Stomach (tissue), 9 donors: ENCODE data around the gene BHLHA9. TPM values are rescaled to one million over a fixed set of nuclear protein-coding genes. Genes with fewer than 3 reads are reported as not detected.

Experiments
- DNase-seq, 2 donors: peaks; one replicate each; pipeline versions ENCODE4 v3.0.0 to v3.0.0-alpha.2; 2013 to 2019
- H3K27ac ChIP-seq, 5 donors: fragments of 200-600 bp in 4 of 5; sonication (generic) in 4 of 5; one replicate each; pipeline ENCODE4 v1.5.1; 2013 to 2019; ENCODE audit warnings: mild to moderate bottlenecking in 1 of 5, moderate library complexity in 1 of 5
- H3K27me3 ChIP-seq, 3 donors: fragments of 200-600 bp; sonication (generic); one replicate each; pipeline ENCODE4 v1.5.1; 2017 to 2019; ENCODE audit warnings: mixed run types in 1 of 3
- H3K36me3 ChIP-seq, 4 donors: fragments of 200-600 bp; sonication (generic); 1 replicate in 3 of 4; 2 replicates in 1 of 4; pipeline ENCODE4 v1.5.1; 2016 to 2019
- H3K4me1 ChIP-seq, 4 donors: fragments of 200-600 bp; sonication (generic); one replicate each; pipeline ENCODE4 v1.5.1; 2016 to 2019
- H3K4me3 ChIP-seq, 4 donors: fragments of 200-600 bp; sonication (generic) in 3 of 4; one replicate each; pipeline ENCODE4 v1.5.1; 2016 to 2019; ENCODE audit warnings: mild to moderate bottlenecking in 1 of 4
- H3K9me3 ChIP-seq, 4 donors: fragments of 200-600 bp; sonication (generic); one replicate each; pipeline ENCODE4 v1.5.1; 2016 to 2019
- CTCF ChIP-seq, 7 experiments: fragments of 450-650 bp in 4 of 7; fragments of 200-600 bp in 3 of 7; sonication (generic) in 3 of 7; IDR thresholded peaks; one replicate each; pipeline ENCODE4 v1.5.1; 2016 to 2019; ENCODE audit warnings: antibody characterized with exemption in 7 of 7, control low read depth in 2 of 7, mild to moderate bottlenecking in 1 of 7
- EP300 ChIP-seq: sonication (generic); formaldehyde crosslinking; IDR thresholded peaks from one replicate; pipeline ENCODE4 v1.6.1; 2017; ENCODE audit warnings: antibody characterized with exemption
- POLR2A ChIP-seq, 4 donors: fragments of 450-650 bp; IDR thresholded peaks; one replicate each; pipeline ENCODE4 v1.6.1; 2016; ENCODE audit warnings: antibody characterized with exemption in 4 of 4, control low read depth in 2 of 4, mild to moderate bottlenecking in 1 of 4, moderate library complexity in 1 of 4
- POLR2AphosphoS5 ChIP-seq, 3 donors: sonication (generic); formaldehyde crosslinking; IDR thresholded peaks; one replicate each; pipeline ENCODE4 v1.6.1; 2016; ENCODE audit warnings: antibody characterized with exemption in 3 of 3
- WGBS, 5 donors: extraction: QIAGEN DNeasy Blood & Tissue Kit in 3 of 5; methylation state at CpG; one replicate each; pipeline versions ENCODE4 v1.1.5 to v1.1.7; 2013 to 2018; 5-methylcytosine and 5-hydroxymethylcytosine counted together
- intact Hi-C: fragments of 100-400 bp; cut with DNase I; formaldehyde crosslinking; loops from one replicate; pipeline ENCODE4 v1.15.1; 2023; ENCODE audit warnings: low total_unique reads
- polyA plus RNA-seq, 3 donors: library from polyadenylated mRNA; stranded (reverse); fragments of 200-250 nt; gene quantifications; one replicate each; pipeline ENCODE4 v1.2.3, GENCODE V29; 2013
- total RNA-seq, 5 donors: library from RNA; depleted of rRNA; stranded (reverse); fragments of >200 nt; gene quantifications; one replicate each; pipeline versions ENCODE4 v1.1.0 to v1.2.3, GENCODE V29; 2014 to 2016
- donor health status: healthy with polysubstance abuse.
- donor health status: Bipolar disorder and iron deficiency.
- donor health status: healthy.

The BHLHA9 gene
- total and polyA plus RNA-seq, 8 donors, result not detected

- peaks cover 0 to 76% (median 16%) of the 10 kb centered on the region in 3 donors for H3K27me3 ChIP-seq
- DNase-seq, result peak; percentile 73 to 81
- WGBS, 5 donors, result 22 to 27% (median 23%) methylated on average over 24 to 28 of the region's 28 CpGs
- H3K27ac ChIP-seq, result no peak overlapping the region
- no peaks in the 10 kb centered on the region for H3K9me3 ChIP-seq
- H3K4me3 ChIP-seq, result no peak overlapping the region
- TF ChIP-seq CTCF (IDR thresholded peaks at IDR 0.05) (peak in 5 of 7 experiments; percentile 54 to 84 (median 68)), POLR2A (IDR thresholded peaks at IDR 0.05) (no peak)
- intact Hi-C loops, result no loop called here
- peaks cover 0 to 7% (median 4%) of the 10 kb centered on the region in 4 donors for H3K4me1 ChIP-seq
- H3K36me3 ChIP-seq, result no peaks in the 10 kb centered on the region
Measured at GRCh38 chr17:1275962-1276736, 5.9 kb downstream of the BHLHA9 start.

- H3K4me3 ChIP-seq, result no peak overlapping the region
- 77 to 83% (median 81%) methylated on average over 17 to 23 of the region's 23 CpGs for WGBS, 5 donors
- no peaks in the 10 kb centered on the region for H3K9me3 ChIP-seq
- no peak for DNase-seq
- intact Hi-C loops, result no loop called here
- no peaks in the 10 kb centered on the region for H3K36me3 ChIP-seq
- no peak overlapping the region for H3K27ac ChIP-seq
- H3K27me3 ChIP-seq, result peaks cover 0 to 44% (median 4%) of the 10 kb centered on the region in 3 donors
- no peak for TF ChIP-seq EP300
- no peak for TF ChIP-seq CTCF (IDR thresholded peaks at IDR 0.05)
- TF ChIP-seq POLR2A (IDR thresholded peaks at IDR 0.05), result no peak
- TF ChIP-seq POLR2AphosphoS5 (IDR thresholded peaks at IDR 0.05), result no peak
- H3K4me1 ChIP-seq, result peaks cover 0 to 7% (median 3%) of the 10 kb centered on the region in 4 donors
Measured at GRCh38 chr17:1280652-1281051, 10.4 kb downstream of the BHLHA9 start.

- DNase-seq, result no peak
- intact Hi-C loops, result no loop called here
- 70 to 83% (median 77%) methylated on average over 19 of the region's 19 CpGs for WGBS, 5 donors
Measured at GRCh38 chr17:1286379-1287106, 16.3 kb downstream of the BHLHA9 start.

More at GRCh38 chr17:1286379-1287106, 16.3 kb downstream of the BHLHA9 start:
- H3K27ac ChIP-seq, result no peak overlapping the region
- H3K4me3 ChIP-seq, result no peak overlapping the region
- no peaks in the 10 kb centered on the region for H3K4me1 ChIP-seq
- no peak for TF ChIP-seq POLR2AphosphoS5 (IDR thresholded peaks at IDR 0.05)
- TF ChIP-seq EP300, result no peak
- no peak for TF ChIP-seq CTCF (IDR thresholded peaks at IDR 0.05)
- no peak for TF ChIP-seq POLR2A (IDR thresholded peaks at IDR 0.05)
- no peaks in the 10 kb centered on the region for H3K36me3 ChIP-seq
- H3K9me3 ChIP-seq, result no peaks in the 10 kb centered on the region
- H3K27me3 ChIP-seq, result peaks cover 0 to 5% (median 0%) of the 10 kb centered on the region in 3 donors
